Prostate gland (tissue), 2 donors: ENCODE results near the gene TVP23C. TPM values are rescaled to one million over a fixed set of nuclear protein-coding genes. Genes with fewer than 3 reads are reported as not detected.

ENCODE experiments used
- DNase-seq: peaks from one replicate; pipeline ENCODE4 v3.0.0-alpha.2; 2019; ENCODE audit warnings: low spot score
- H3K27ac ChIP-seq, 2 donors: fragments of 200-600 bp; sonication (generic); 2 replicates each; pipeline ENCODE4 v1.5.1; 2017 to 2019
- H3K27me3 ChIP-seq: fragments of 200-600 bp; sonication (generic); replicated peaks from 2 replicates; pipeline ENCODE4 v1.5.1; 2019; ENCODE audit not compliant: insufficient read depth
- H3K36me3 ChIP-seq, 2 donors: fragments of 200-600 bp; sonication (generic); 1 replicate in 1 of 2; 2 replicates in 1 of 2; pipeline versions ENCODE4 v1.5.1 to v1.8.1; 2017 to 2019
- H3K4me1 ChIP-seq: fragments of 200-600 bp; sonication (generic); replicated peaks from 2 replicates; pipeline ENCODE4 v1.5.1; 2019
- H3K4me3 ChIP-seq, 2 donors: fragments of 200-600 bp; sonication (generic); 2 replicates each; pipeline ENCODE4 v1.5.1; 2017 to 2019
- H3K9me3 ChIP-seq: fragments of 200-600 bp; sonication (generic); 2 replicates; pipeline ENCODE4 v1.5.1; 2017
- CTCF ChIP-seq, 4 experiments: fragments of 200-600 bp in 2 of 4; fragments of 450-650 bp in 2 of 4; sonication (generic) in 2 of 4; IDR thresholded peaks; 1 replicate in 3 of 4; 2 replicates in 1 of 4; pipeline ENCODE4 v1.5.1; 2016 to 2019; ENCODE audit warnings: antibody characterized with exemption in 4 of 4, mild to moderate bottlenecking in 2 of 4, moderate library complexity in 2 of 4
- POLR2A ChIP-seq: fragments of 450-650 bp; IDR thresholded peaks from one replicate; pipeline ENCODE4 v1.6.1; 2016; ENCODE audit warnings: antibody characterized with exemption, mild to moderate bottlenecking
- POLR2AphosphoS5 ChIP-seq: sonication (generic); formaldehyde crosslinking; IDR thresholded peaks from one replicate; pipeline ENCODE4 v1.6.1; 2017; ENCODE audit warnings: antibody characterized with exemption
- WGBS: methylation state at CpG from one replicate; pipeline ENCODE4 v1.1.5; 2018; 5-methylcytosine and 5-hydroxymethylcytosine counted together
- intact Hi-C: fragments of 100-400 bp; cut with DNase I; formaldehyde crosslinking; loops from one replicate; pipeline ENCODE4 v1.14.2; 2022
- total RNA-seq, 2 donors: library from RNA; depleted of rRNA; stranded (reverse); fragments of >200 nt; gene quantifications; one replicate each; pipeline ENCODE4 v1.1.0, GENCODE V29; 2016

TVP23C gene
- total RNA-seq, 2 donors from 2014 or later, result 16.9 to 19.4 TPM

- Histone ChIP-seq H3K4me1 (no peaks in the 10 kb centered on the region), H3K27me3 (no peaks in the 10 kb centered on the region), H3K9me3 (no peaks in the 10 kb centered on the region), H3K27ac (no peak overlapping the region), H3K36me3 (no peaks in the 10 kb centered on the region), H3K4me3 (no peak overlapping the region)
- TF ChIP-seq POLR2A, result no peak
- no peak for TF ChIP-seq CTCF (IDR thresholded peaks at IDR 0.05)
- no peak for TF ChIP-seq POLR2AphosphoS5
- 89% methylated on average over 8 of the region's 8 CpGs for WGBS
- no peak for DNase-seq
- intact Hi-C loops, result no loop called here
These were observed 87.5 kb downstream of the TVP23C start for GRCh38 chr17:15475631-15476354.

DNA sequence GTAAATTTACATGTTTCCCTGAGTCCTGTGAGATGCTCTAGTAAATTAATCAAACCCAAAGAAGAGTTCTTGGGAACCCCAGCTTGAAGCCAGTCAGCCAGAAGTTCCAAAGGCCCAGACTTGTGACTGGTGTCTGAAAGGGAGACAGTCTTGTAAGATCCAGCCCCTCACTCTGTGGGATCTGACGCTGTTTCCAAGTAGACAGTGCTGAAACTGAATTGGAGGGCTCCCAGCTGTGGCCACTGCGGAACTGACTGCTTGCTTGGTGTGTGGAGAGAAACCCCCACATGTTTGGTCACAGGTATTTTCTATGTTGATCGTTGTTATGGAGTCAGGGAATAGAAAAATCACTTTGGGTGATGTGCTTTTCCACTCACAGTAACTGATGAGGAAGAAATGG is 90.4 kb downstream of the TVP23C start:
- intact Hi-C loops, result no loop called here
- no peaks in the 10 kb centered on the region for H3K9me3 ChIP-seq
- H3K4me3 ChIP-seq, result no peak overlapping the region
- no peaks in the 10 kb centered on the region for H3K36me3 ChIP-seq
- H3K4me1 ChIP-seq, result no peaks in the 10 kb centered on the region
- TF ChIP-seq POLR2AphosphoS5 (no peak), CTCF (IDR thresholded peaks at IDR 0.05) (no peak), POLR2A (no peak)
- H3K27me3 ChIP-seq, result no peaks in the 10 kb centered on the region
- WGBS, result 62% methylated on average over 3 of the region's 3 CpGs
- no peak for DNase-seq
- no peak overlapping the region for H3K27ac ChIP-seq

DNA sequence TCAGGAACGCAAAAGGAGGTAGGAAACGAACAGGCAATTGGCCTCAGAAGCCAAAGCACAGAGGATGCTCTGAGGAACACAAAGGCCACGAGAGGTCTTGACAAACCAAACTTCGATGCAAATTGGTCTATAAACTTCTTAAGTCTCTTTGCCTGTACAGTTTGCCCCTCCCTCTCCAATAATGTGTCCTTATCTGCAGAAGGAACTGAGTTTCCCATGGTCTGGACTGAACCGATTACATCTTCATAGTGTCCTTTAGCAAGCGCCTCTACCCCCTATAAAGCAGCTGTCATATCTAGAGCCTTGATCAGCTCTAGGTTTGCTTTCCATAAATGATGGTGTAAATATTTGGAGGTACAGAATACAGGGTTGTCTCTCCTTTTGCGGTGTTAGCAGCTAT is 92.7 kb downstream of the TVP23C start:
- WGBS, result 22% methylated on average over 7 of the region's 7 CpGs
- Histone ChIP-seq H3K4me3 (no peak overlapping the region), H3K36me3 (no peaks in the 10 kb centered on the region), H3K27me3 (no peaks in the 10 kb centered on the region), H3K4me1 (no peaks in the 10 kb centered on the region), H3K27ac (no peak overlapping the region), H3K9me3 (no peaks in the 10 kb centered on the region)
- intact Hi-C loops, result no loop called here
- TF ChIP-seq POLR2AphosphoS5, result no peak
- TF ChIP-seq POLR2A, result no peak
- TF ChIP-seq CTCF (IDR thresholded peaks at IDR 0.05), result no peak
- DNase-seq, result no peak

DNA sequence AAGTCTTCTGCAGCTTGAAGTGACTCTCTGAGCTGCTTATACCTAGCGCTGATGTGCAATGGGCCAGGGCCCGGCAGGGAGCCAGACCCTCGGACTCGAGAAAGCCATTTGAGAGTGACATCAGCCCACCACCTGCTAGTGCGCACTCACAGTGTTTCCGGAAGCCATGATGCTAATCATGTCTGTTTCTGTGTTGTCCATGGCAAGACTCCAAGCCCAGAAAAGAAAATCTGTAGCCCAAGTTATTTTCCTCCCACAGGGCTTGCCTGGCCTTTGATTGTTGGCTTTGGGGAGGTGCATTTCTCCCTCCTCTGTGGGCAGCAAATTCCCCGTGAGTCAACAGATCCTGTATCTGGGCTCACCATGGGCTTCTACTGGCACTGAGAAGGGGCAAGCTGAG is 94.0 kb downstream of the TVP23C start:
- WGBS, result 89% methylated on average over 7 of the region's 7 CpGs
- DNase-seq, result no peak

More for the DNA sequence above, 94.0 kb downstream of the TVP23C start:
- Histone ChIP-seq H3K27me3 (no peaks in the 10 kb centered on the region), H3K9me3 (no peaks in the 10 kb centered on the region), H3K4me3 (no peak overlapping the region), H3K4me1 (no peaks in the 10 kb centered on the region), H3K27ac (no peak overlapping the region), H3K36me3 (no peaks in the 10 kb centered on the region)
- TF ChIP-seq CTCF (IDR thresholded peaks at IDR 0.05), result no peak
- no peak for TF ChIP-seq POLR2AphosphoS5
- TF ChIP-seq POLR2A, result no peak
- intact Hi-C loops, result no loop called here
